Fibroblast of the aortic adventitia (primary cell): ENCODE results near the gene PCDHGB3. TPM values are rescaled to one million over a fixed set of nuclear protein-coding genes. Genes with fewer than 3 reads are reported as not detected.
A peak's percentile ranks its signal among the peaks of the same experiment; 100 is the strongest.

ENCODE experiments used
- DNase-seq: peaks from one replicate; pipeline ENCODE4 v3.0.0-alpha.2; 2010; ENCODE audit warnings: low read depth
- H3K4me3 ChIP-seq: 2 replicates; pipeline ENCODE4 v1.5.1; 2011; ENCODE audit warnings: low read depth, mild to moderate bottlenecking, control low read depth, low read length, moderate library complexity
- total RNA-seq: library from RNA; depleted of rRNA; stranded (reverse); fragments of >200 nt; gene quantifications from 2 replicates; pipeline ENCODE4 v1.2.3, GENCODE V29; 2012; ENCODE audit warnings: low replicate concordance
- TF ChIP-seq, protein P1 (sequence below): IDR thresholded peaks from 2 replicates; pipeline ENCODE4 v1.5.1; 2011; ENCODE audit warnings: mild to moderate bottlenecking, low read length, control low read depth, inconsistent platforms; ENCODE audit not compliant: insufficient read depth

The PCDHGB3 gene
- total RNA-seq, 1 donor = 7.7 TPM

DNA sequence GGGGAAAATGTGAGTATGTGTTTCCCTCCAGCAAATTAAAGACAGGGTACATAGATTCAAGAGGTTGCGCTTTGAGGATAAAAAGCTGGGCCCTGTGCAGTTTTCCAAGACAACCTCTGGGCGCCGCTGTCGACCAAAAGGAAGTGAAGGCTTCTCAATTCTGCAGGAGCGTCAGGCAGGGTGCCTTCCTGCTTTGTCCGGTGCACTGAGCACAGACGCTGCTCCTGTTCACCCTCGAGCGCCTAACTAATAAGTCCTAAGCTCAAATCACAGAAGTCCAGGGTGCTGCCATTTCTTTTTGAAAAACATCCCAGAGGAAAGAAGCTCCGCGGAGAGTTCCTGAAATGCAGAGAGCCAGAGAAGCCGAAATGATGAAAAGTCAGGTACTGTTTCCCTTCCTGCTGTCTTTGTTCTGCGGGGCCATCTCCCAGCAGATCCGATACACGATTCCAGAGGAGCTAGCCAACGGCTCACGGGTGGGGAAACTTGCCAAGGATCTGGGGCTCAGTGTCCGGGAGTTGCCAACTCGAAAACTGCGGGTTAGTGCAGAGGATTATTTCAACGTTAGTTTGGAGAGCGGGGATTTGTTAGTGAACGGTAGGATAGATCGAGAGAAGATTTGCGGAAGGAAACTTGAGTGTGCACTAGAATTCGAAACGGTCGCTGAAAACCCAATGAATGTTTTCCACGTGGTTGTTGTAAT is 20.0 kb upstream of the PCDHGB3 start, which contains the start of gene PCDHGB1:
TSS of gene PCDHGB1 (plus strand) at position 183 of the 703 bp plus-strand sequence. CDS start at position 345, 162 bp downstream.
- H3K4me3 ChIP-seq = peak within 1 kb of the TSS; percentile 58
- TF ChIP-seq, protein P1, sequence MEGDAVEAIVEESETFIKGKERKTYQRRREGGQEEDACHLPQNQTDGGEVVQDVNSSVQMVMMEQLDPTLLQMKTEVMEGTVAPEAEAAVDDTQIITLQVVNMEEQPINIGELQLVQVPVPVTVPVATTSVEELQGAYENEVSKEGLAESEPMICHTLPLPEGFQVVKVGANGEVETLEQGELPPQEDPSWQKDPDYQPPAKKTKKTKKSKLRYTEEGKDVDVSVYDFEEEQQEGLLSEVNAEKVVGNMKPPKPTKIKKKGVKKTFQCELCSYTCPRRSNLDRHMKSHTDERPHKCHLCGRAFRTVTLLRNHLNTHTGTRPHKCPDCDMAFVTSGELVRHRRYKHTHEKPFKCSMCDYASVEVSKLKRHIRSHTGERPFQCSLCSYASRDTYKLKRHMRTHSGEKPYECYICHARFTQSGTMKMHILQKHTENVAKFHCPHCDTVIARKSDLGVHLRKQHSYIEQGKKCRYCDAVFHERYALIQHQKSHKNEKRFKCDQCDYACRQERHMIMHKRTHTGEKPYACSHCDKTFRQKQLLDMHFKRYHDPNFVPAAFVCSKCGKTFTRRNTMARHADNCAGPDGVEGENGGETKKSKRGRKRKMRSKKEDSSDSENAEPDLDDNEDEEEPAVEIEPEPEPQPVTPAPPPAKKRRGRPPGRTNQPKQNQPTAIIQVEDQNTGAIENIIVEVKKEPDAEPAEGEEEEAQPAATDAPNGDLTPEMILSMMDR = peak; percentile 69
- DNase-seq = peak; percentile 67

GRCh38 chr5:141351591-141351990 is 18.5 kb upstream of the PCDHGB3 start:
- TF ChIP-seq, protein P1 = no peak
- no peak overlapping the region for H3K4me3 ChIP-seq
- no peak for DNase-seq

DNA sequence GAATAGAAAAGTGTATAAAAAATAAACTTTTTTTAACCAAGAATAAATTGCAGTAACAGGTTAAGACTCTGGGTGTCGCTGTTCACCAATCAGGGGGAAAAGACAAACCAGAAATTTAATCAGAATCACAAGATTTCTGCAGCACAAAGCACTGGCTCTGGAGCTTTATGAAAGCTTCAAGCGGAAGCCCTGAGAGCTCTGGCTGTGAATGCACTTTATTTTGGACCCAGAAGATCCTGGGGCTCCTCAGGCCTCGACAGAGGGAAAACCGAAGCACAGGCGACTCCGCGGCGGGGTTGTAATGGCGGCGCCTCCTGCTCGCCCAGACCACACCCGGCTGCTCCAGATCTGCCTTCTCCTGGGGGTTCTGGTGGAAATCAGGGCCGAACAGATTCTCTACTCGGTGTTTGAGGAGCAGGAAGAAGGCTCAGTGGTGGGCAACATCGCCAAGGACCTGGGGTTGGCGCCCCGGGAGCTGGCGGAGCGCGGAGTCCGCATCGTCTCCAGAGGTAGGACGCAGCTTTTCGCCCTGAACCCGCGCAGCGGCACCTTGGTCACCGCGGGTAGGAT is 15.1 kb upstream of the PCDHGB3 start, which contains the start of gene PCDHGA4:
TSS of gene PCDHGA4 (plus strand) at position 122 of the 570 bp plus-strand sequence. CDS start at position 209, 87 bp downstream.
- H3K4me3 ChIP-seq = peak within 1 kb of the TSS; percentile 46
- peak; percentile 53 for DNase-seq

DNA sequence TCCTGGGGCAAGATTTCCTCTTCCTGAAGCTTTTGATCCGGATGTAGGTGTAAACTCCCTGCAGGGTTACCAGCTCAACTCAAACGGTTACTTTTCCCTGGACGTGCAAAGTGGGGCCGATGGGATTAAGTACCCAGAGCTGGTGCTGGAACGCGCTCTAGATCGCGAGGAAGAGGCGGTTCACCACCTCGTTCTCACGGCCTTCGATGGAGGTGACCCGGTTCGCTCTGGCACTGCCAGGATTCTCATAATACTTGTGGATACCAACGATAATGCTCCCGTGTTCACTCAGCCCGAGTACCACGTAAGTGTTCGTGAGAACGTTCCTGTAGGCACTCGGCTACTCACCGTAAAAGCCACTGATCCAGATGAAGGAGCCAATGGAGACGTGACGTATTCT is 14.4 kb upstream of the PCDHGB3 start:
- TF ChIP-seq, protein P1 = no peak

More for the DNA sequence above, 15.1 kb upstream of the PCDHGB3 start, which contains the start of gene PCDHGA4:
- TF ChIP-seq, protein P1 = peak; percentile 52

GRCh38 chr5:141356133-141356532 is 13.9 kb upstream of the PCDHGB3 start:
- DNase-seq = no peak
- TF ChIP-seq, protein P1 = no peak
- no peak overlapping the region for H3K4me3 ChIP-seq

More for the DNA sequence above, 14.4 kb upstream of the PCDHGB3 start:
- H3K4me3 ChIP-seq = no peak overlapping the region
- DNase-seq = no peak

GRCh38 chr5:141356950-141357349 is 13.1 kb upstream of the PCDHGB3 start:
- TF ChIP-seq, protein P1 = no peak
- H3K4me3 ChIP-seq = no peak overlapping the region
- no peak for DNase-seq
